Measurements from ENCODE around the gene CENPK. TPM values are rescaled to one million over a fixed set of nuclear protein-coding genes. Genes with fewer than 3 reads are reported as not detected.
A peak's percentile ranks its signal among the peaks of the same experiment; 100 is the strongest.

Gene CENPK
- total RNA-seq, 1 experiment from 2014 or later, result 34.2 TPM

GRCh38 chr5:65535529-65535987 is 27.4 kb downstream of the CENPK start:
- Histone ChIP-seq H3K4me3 (ENCODE audit: low read depth in 2 of 2, low read length in 2 of 2) (no peak overlapping the region), H3K36me3 (ENCODE audit: control insufficient read depth, insufficient read depth, low read length) (no peaks in the 10 kb centered on the region), H3K27me3 (ENCODE audit: control insufficient read depth, insufficient read depth, low read length) (no peaks in the 10 kb centered on the region), H3K27ac (ENCODE audit: low read length) (no peak overlapping the region), H3K4me1 (ENCODE audit: control insufficient read depth, insufficient read depth, low read length) (no peaks in the 10 kb centered on the region), H3K9me3 (ENCODE audit: control insufficient read depth, insufficient read depth, low read depth, low read length) (no peaks in the 10 kb centered on the region)
- CTCF ChIA-PET, result no interaction called here
- DNase-seq (ENCODE audit: low read depth, low spot score) (no peak), ATAC-seq (0 out of 2 replicates have a peak, but pooled peaks have one; percentile 17)
- POLR2A ChIA-PET, result no interaction called here
- BruUV-seq (replicated peaks), result no TSS peak
- intact Hi-C loops (cut with micrococcal nuclease; ENCODE audit: unreplicated experiment), result no loop called here
- in situ Hi-C loops (cut with HindIII; ENCODE audit: low pct_unique_long_range_greater_than_20kb, low sequenced_read_pairs), result no loop called here
- TF ChIP-seq SIN3A (IDR thresholded peaks at IDR 0.05; ENCODE audit: borderline replicate concordance, insufficient read depth, low read depth, low read length), result no peak
- TF ChIP-seq, protein P1, sequence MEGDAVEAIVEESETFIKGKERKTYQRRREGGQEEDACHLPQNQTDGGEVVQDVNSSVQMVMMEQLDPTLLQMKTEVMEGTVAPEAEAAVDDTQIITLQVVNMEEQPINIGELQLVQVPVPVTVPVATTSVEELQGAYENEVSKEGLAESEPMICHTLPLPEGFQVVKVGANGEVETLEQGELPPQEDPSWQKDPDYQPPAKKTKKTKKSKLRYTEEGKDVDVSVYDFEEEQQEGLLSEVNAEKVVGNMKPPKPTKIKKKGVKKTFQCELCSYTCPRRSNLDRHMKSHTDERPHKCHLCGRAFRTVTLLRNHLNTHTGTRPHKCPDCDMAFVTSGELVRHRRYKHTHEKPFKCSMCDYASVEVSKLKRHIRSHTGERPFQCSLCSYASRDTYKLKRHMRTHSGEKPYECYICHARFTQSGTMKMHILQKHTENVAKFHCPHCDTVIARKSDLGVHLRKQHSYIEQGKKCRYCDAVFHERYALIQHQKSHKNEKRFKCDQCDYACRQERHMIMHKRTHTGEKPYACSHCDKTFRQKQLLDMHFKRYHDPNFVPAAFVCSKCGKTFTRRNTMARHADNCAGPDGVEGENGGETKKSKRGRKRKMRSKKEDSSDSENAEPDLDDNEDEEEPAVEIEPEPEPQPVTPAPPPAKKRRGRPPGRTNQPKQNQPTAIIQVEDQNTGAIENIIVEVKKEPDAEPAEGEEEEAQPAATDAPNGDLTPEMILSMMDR (IDR thresholded peaks at IDR 0.05), result no peak
- TF ChIP-seq, protein P2, sequence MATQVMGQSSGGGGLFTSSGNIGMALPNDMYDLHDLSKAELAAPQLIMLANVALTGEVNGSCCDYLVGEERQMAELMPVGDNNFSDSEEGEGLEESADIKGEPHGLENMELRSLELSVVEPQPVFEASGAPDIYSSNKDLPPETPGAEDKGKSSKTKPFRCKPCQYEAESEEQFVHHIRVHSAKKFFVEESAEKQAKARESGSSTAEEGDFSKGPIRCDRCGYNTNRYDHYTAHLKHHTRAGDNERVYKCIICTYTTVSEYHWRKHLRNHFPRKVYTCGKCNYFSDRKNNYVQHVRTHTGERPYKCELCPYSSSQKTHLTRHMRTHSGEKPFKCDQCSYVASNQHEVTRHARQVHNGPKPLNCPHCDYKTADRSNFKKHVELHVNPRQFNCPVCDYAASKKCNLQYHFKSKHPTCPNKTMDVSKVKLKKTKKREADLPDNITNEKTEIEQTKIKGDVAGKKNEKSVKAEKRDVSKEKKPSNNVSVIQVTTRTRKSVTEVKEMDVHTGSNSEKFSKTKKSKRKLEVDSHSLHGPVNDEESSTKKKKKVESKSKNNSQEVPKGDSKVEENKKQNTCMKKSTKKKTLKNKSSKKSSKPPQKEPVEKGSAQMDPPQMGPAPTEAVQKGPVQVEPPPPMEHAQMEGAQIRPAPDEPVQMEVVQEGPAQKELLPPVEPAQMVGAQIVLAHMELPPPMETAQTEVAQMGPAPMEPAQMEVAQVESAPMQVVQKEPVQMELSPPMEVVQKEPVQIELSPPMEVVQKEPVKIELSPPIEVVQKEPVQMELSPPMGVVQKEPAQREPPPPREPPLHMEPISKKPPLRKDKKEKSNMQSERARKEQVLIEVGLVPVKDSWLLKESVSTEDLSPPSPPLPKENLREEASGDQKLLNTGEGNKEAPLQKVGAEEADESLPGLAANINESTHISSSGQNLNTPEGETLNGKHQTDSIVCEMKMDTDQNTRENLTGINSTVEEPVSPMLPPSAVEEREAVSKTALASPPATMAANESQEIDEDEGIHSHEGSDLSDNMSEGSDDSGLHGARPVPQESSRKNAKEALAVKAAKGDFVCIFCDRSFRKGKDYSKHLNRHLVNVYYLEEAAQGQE (IDR thresholded peaks at IDR 0.05; ENCODE audit: insufficient read depth in 1 of 2, low read depth in 2 of 2, low read length in 1 of 2), result no peak
- no peak for TF ChIP-seq TCF7L2 (IDR thresholded peaks at IDR 0.05; ENCODE audit: low read depth, low read length)
- no peak for TF ChIP-seq POLR2AphosphoS5 (IDR thresholded peaks at IDR 0.05; ENCODE audit: low read depth, low read length)

GRCh38 chr5:65530904-65531303 is 32.1 kb downstream of the CENPK start:
- CTCF ChIA-PET, result no interaction called here
- Histone ChIP-seq H3K36me3 (ENCODE audit: control insufficient read depth, insufficient read depth, low read length) (no peaks in the 10 kb centered on the region), H3K4me3 (ENCODE audit: low read depth in 2 of 2, low read length in 2 of 2) (no peak overlapping the region), H3K4me1 (ENCODE audit: control insufficient read depth, insufficient read depth, low read length) (no peaks in the 10 kb centered on the region), H3K27ac (ENCODE audit: low read length) (no peak overlapping the region), H3K27me3 (ENCODE audit: control insufficient read depth, insufficient read depth, low read length) (no peaks in the 10 kb centered on the region), H3K9me3 (ENCODE audit: control insufficient read depth, insufficient read depth, low read depth, low read length) (no peaks in the 10 kb centered on the region)
- intact Hi-C loops (cut with micrococcal nuclease; ENCODE audit: unreplicated experiment), result no loop called here
- ATAC-seq, result no peak
- TF ChIP-seq POLR2AphosphoS5 (IDR thresholded peaks at IDR 0.05; ENCODE audit: low read depth, low read length), result no peak
- TF ChIP-seq, protein P1 (IDR thresholded peaks at IDR 0.05), result no peak
- TF ChIP-seq SIN3A (IDR thresholded peaks at IDR 0.05; ENCODE audit: borderline replicate concordance, insufficient read depth, low read depth, low read length), result no peak
- TF ChIP-seq, protein P2 (IDR thresholded peaks at IDR 0.05; ENCODE audit: insufficient read depth in 1 of 2, low read depth in 2 of 2, low read length in 1 of 2), result no peak
- TF ChIP-seq TCF7L2 (IDR thresholded peaks at IDR 0.05; ENCODE audit: low read depth, low read length), result no peak
- POLR2A ChIA-PET, result no interaction called here
- no TSS peak for BruUV-seq (replicated peaks)
- in situ Hi-C loops (cut with HindIII; ENCODE audit: low pct_unique_long_range_greater_than_20kb, low sequenced_read_pairs), result no loop called here
- no peak for DNase-seq (ENCODE audit: low read depth, low spot score)

All from Panc1 (cell line).